ENCODE measurements around the gene SHQ1. TPM values are rescaled to one million over a fixed set of nuclear protein-coding genes. Genes with fewer than 3 reads are reported as not detected.
A peak's percentile ranks its signal among the peaks of the same experiment; 100 is the strongest.

The SHQ1 gene
- total RNA-seq, 2 experiments from 2014 or later, result 29.8 to 31.4 TPM

DNA sequence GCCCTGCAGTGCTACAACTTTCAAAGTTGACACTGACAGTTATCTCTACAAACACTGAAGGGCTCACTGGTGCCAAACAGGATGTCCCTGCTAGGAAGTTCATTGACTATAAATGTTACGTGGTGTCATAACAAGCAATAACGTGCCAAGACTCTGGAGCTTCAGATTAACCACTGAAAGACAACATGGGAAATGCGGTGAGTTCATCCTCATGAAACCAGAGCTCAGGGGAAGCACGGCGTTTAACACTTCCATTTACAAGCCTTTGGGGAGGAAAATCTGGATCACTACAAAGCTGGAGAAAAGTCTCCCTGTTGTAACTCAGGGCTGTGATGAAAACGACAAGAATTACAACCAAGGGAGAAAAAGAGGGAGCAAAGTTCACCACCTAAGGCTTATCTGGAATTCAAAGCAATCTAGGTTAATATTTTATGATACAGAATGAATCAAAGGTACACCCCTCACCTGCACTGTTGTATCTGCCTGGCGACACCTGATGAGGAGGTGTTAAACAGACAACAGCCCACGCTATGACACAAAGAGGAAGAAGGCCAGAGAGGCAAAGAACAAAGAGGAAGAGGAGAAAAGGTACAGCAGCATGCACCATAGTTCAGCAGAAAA is 27.0 kb downstream of the SHQ1 start:
- intact Hi-C loops (cut with micrococcal nuclease), result loop anchor here (5.0 to 10.0 kb wide), 3 partner anchors 154 to 1096 kb away; partner anchors contain the start of gene EIF4E3
- DNase-seq, result peak; percentile 26

DNA sequence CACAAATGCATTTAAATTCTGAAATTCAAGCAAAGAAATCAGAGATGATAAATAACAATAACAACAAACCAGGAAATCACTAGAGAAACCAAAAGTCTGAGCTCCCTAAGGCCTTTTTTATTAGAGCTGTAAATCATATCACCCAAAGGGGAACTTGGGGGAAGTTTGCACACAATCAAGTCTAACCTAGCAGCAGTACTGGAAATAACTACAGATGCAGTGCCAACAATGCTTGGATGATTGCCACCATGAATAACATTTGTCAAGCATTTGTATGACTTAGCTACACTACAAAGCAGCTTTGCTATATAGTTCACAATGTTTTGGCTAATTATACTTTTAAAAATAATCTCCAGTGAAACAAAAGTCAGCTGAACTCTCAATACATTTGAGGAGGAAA is 27.8 kb downstream of the SHQ1 start:
- Mint-ChIP-seq H3K4me3 (no peak overlapping the region), H3K4me1 (ENCODE audit: low read depth) (peaks cover 23% of the 10 kb centered on the region), H3K36me3 (ENCODE audit: low read depth) (peaks cover 18% of the 10 kb centered on the region), H3K27me3 (no peaks in the 10 kb centered on the region), H3K27ac (no peak overlapping the region), H3K9me3 (no peaks in the 10 kb centered on the region)
- ChIA-PET CTCF (interaction anchor here (1.1 to 7.0 kb wide), 5 partner anchors 11 to 946 kb away, joined by 3 to 97 read pairs (median 34); no protein-coding TSS in a partner anchor), POLR2A (no interaction called here)
- no peak for ATAC-seq
- intact Hi-C loops (cut with micrococcal nuclease), result loop anchor here (5.0 to 10.0 kb wide), 3 partner anchors 153 to 1096 kb away; partner anchors contain the start of gene EIF4E3
- no peak for DNase-seq
- TF ChIP-seq, protein P1, sequence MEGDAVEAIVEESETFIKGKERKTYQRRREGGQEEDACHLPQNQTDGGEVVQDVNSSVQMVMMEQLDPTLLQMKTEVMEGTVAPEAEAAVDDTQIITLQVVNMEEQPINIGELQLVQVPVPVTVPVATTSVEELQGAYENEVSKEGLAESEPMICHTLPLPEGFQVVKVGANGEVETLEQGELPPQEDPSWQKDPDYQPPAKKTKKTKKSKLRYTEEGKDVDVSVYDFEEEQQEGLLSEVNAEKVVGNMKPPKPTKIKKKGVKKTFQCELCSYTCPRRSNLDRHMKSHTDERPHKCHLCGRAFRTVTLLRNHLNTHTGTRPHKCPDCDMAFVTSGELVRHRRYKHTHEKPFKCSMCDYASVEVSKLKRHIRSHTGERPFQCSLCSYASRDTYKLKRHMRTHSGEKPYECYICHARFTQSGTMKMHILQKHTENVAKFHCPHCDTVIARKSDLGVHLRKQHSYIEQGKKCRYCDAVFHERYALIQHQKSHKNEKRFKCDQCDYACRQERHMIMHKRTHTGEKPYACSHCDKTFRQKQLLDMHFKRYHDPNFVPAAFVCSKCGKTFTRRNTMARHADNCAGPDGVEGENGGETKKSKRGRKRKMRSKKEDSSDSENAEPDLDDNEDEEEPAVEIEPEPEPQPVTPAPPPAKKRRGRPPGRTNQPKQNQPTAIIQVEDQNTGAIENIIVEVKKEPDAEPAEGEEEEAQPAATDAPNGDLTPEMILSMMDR (IDR thresholded peaks at IDR 0.05), result no peak

More for the DNA sequence above, 27.0 kb downstream of the SHQ1 start:
- ChIA-PET CTCF (interaction anchor here (0.8 to 7.0 kb wide), 23 partner anchors 10 to 1160 kb away, joined by 3 to 97 read pairs (median 4); partner anchors contain the start of gene SHQ1), POLR2A (no interaction called here)
- ATAC-seq, result peak; percentile 49
- H3K27ac Mint-ChIP-seq, result no peak overlapping the region
- no peaks in the 10 kb centered on the region for H3K27me3 Mint-ChIP-seq
- peaks cover 14% of the 10 kb centered on the region for H3K36me3 Mint-ChIP-seq (ENCODE audit: low read depth)
- peaks cover 23% of the 10 kb centered on the region for H3K4me1 Mint-ChIP-seq (ENCODE audit: low read depth)
- H3K4me3 Mint-ChIP-seq, result no peak overlapping the region
- TF ChIP-seq, protein P1 (IDR thresholded peaks at IDR 0.05), result no peak
- H3K9me3 Mint-ChIP-seq, result no peaks in the 10 kb centered on the region

DNA sequence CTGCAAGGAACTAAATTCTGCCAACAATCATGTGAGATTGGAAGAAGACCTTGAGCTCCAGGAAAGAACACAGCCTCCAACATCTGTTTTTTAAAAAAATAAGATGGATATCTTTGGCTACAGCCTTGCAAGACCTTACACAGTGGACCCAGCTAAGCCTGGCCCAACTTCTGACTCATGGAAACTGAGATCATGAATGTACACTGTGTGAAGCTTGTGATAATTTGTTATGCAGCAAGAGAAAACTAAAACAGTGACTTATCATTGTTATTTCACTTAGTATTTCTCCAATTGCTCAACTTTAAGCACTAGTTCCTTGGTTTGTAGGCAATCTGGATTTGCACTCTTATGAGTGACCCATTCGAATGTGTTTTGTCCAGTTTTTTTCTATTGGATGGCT is 29.3 kb downstream of the SHQ1 start:
- H3K4me1 Mint-ChIP-seq (ENCODE audit: low read depth), result peaks cover 23% of the 10 kb centered on the region
- ChIA-PET POLR2A (no interaction called here), CTCF (interaction anchor here (0.7 to 7.0 kb wide), 7 partner anchors 19 to 945 kb away, joined by 3 to 97 read pairs (median 3); no protein-coding TSS in a partner anchor)
- H3K27ac Mint-ChIP-seq, result no peak overlapping the region
- H3K4me3 Mint-ChIP-seq, result no peak overlapping the region
- H3K27me3 Mint-ChIP-seq, result no peaks in the 10 kb centered on the region
- intact Hi-C loops (cut with micrococcal nuclease), result no loop called here
- TF ChIP-seq, protein P1 (IDR thresholded peaks at IDR 0.05), result no peak
- DNase-seq (peak; percentile 29), ATAC-seq (peak; percentile 46)
- peaks cover 24% of the 10 kb centered on the region for H3K36me3 Mint-ChIP-seq (ENCODE audit: low read depth)
- no peaks in the 10 kb centered on the region for H3K9me3 Mint-ChIP-seq

DNA sequence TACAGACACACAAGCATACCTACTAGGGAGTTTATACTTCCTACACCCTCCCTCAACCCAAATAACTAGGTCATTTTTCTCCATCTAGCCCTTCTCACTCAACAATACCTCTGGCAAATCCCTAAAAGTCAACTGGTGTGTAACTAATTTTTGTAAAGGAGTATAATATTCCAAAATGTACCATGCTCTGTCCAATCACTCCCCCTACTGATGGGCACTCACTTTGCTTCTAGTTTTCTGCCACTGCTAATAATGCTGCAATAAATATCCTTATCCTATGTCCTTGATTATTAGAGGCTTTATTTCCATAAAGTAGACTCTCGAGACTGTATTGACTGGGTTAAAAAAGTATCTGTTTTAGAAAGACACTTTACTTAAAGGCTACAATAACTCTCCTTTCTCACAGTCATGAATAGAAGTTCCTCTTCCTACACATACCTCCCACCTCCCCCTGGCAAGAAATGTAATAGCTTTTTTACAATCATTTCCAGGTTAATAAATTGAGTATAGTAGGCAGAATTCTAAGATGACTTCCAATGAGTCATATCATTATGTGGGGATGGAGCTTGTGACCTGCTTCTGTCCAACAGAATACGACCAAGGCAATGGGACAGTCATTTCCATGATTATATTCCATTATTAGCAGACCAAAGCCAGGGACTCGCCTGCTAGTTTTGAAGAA is 30.0 kb downstream of the SHQ1 start:
- Mint-ChIP-seq H3K4me3 (no peak overlapping the region), H3K9me3 (no peaks in the 10 kb centered on the region), H3K27me3 (no peaks in the 10 kb centered on the region), H3K4me1 (ENCODE audit: low read depth) (peaks cover 23% of the 10 kb centered on the region), H3K36me3 (ENCODE audit: low read depth) (peaks cover 22% of the 10 kb centered on the region), H3K27ac (no peak overlapping the region)
- DNase-seq (no peak), ATAC-seq (no peak)
- ChIA-PET CTCF (interaction anchor here (0.7 to 7.0 kb wide), 5 partner anchors 19 to 944 kb away, joined by 3 to 97 read pairs (median 4); no protein-coding TSS in a partner anchor), POLR2A (no interaction called here)
- TF ChIP-seq, protein P1 (IDR thresholded peaks at IDR 0.05), result peak; percentile 32
- intact Hi-C loops (cut with micrococcal nuclease), result no loop called here
